GM12878 (cell line): Measurements from ENCODE around the gene REM2. TPM values are rescaled to one million over a fixed set of nuclear protein-coding genes. Genes with fewer than 3 reads are reported as not detected.

Source experiments
- ATAC-seq: fragments of 200-7000 bp; cut with Tn5 transposase; 3 replicates; pipeline ENCODE4 v1.9.1; 2020; ENCODE audit warnings: mild to moderate bottlenecking, moderate library complexity
- BruUV-seq: library from RNA; stranded (reverse); fragments of 400-500 nt; replicated peaks from 2 replicates; lab custom pipeline; 2021; lab: Mats Ljungman, UMichigan
- CTCF ChIA-PET: fragments of 300-600 bp; sonication (Branson Sonifier 250); formaldehyde crosslinking; extraction: SDS; loops from one replicate; lab custom pipeline; 2021; ENCODE audit warnings: inconsistent platforms; lab: Yijun Ruan, JAX
- POLR2A ChIA-PET: fragments of 350-600 bp; formaldehyde crosslinking; extraction: SDS; loops from one replicate; lab custom pipeline; 2021; ENCODE audit warnings: inconsistent platforms; lab: Charles Lee
- RAD21 ChIA-PET: fragments of 300-600 bp; sonication (Branson Sonifier 250); formaldehyde crosslinking; loops from one replicate; lab custom pipeline; 2023; ENCODE audit warnings: antibody characterized with exemption; ENCODE audit not compliant: unreplicated experiment; lab: Charles Lee
- SMC1A ChIA-PET: fragments of 300-600 bp; sonication (Branson Sonifier 250); formaldehyde crosslinking; loops from one replicate; lab custom pipeline; 2023; ENCODE audit not compliant: unreplicated experiment, uncharacterized antibody; lab: Charles Lee
- DNase-seq: peaks from one replicate; pipeline ENCODE4 v3.0.0-alpha.2; 2011; ENCODE audit warnings: low read depth, low spot score
- FAIRE-seq: peaks from 3 replicates; lab custom pipeline; 2011; peaks lifted over from hg19 to GRCh38; lab: Jason Lieb, UNC
- H2AFZ ChIP-seq: 2 replicates; pipeline ENCODE4 v1.6.0; 2011; ENCODE audit warnings: low read depth, low read length, control low read depth; ENCODE audit not compliant: control insufficient read depth
- H3K27ac ChIP-seq: 2 replicates; pipeline ENCODE4 v1.5.1; 2011; ENCODE audit warnings: control low read depth; ENCODE audit not compliant: control insufficient read depth, insufficient read depth
- H3K27me3 ChIP-seq, 2 experiments: replicated peaks in 1 of 2; 2 replicates each; pipeline versions ENCODE4 v1.6.0 to v1.6.1; 2011; ENCODE audit warnings: low read length in 1 of 2; ENCODE audit not compliant: control insufficient read depth in 2 of 2, insufficient read depth in 2 of 2
- H3K36me3 ChIP-seq, 2 experiments: 2 replicates each; pipeline ENCODE4 v1.5.1; 2011; ENCODE audit warnings: low read length in 1 of 2; ENCODE audit not compliant: control insufficient read depth in 2 of 2, insufficient read depth in 2 of 2
- H3K4me1 ChIP-seq: 2 replicates; pipeline ENCODE4 v1.6.1; 2011; ENCODE audit warnings: mild to moderate bottlenecking, low read length, moderate library complexity, mixed read lengths; ENCODE audit not compliant: control insufficient read depth, insufficient read depth
- H3K4me2 ChIP-seq: 2 replicates; pipeline ENCODE4 v1.6.0; 2011; ENCODE audit warnings: control low read depth; ENCODE audit not compliant: control insufficient read depth, insufficient read depth
- H3K4me3 ChIP-seq: fragments of 200-600 bp; sonication (generic); 2 replicates; pipeline ENCODE4 v1.5.1; 2016
- H3K79me2 ChIP-seq: 2 replicates; pipeline ENCODE4 v1.6.0; 2011; ENCODE audit warnings: low read length; ENCODE audit not compliant: control insufficient read depth, insufficient read depth
- H3K9ac ChIP-seq: 2 replicates; pipeline ENCODE4 v1.8.0; 2011; ENCODE audit warnings: low read length, control low read depth, mixed read lengths; ENCODE audit not compliant: control insufficient read depth, insufficient read depth
- H3K9me3 ChIP-seq: replicated peaks from 3 replicates; pipeline ENCODE4 v1.5.1; 2011; ENCODE audit warnings: mild to moderate bottlenecking, low read length; ENCODE audit not compliant: control insufficient read depth, insufficient read depth
- H4K20me1 ChIP-seq: 2 replicates; pipeline ENCODE4 v1.6.0; 2011; ENCODE audit not compliant: control insufficient read depth, insufficient read depth
- CHD4 ChIP-seq: fragments of 200-600 bp; sonication (generic); IDR thresholded peaks from 2 replicates; pipeline ENCODE4 v1.6.1; 2016; ENCODE audit warnings: mild to moderate bottlenecking
- HDAC6 ChIP-seq: fragments of 200-600 bp; sonication (generic); IDR thresholded peaks from one replicate; pipeline ENCODE4 v1.8.0; 2017; ENCODE audit warnings: antibody characterized with exemption; ENCODE audit not compliant: unreplicated experiment
- IRF4 ChIP-seq: IDR thresholded peaks from 2 replicates; pipeline ENCODE4 v1.6.1; 2011; ENCODE audit warnings: low read depth, low read length
- IRF5 ChIP-seq: fragments of 450-650 bp; IDR thresholded peaks from 2 replicates; pipeline ENCODE4 v1.6.1; 2017; ENCODE audit warnings: borderline replicate concordance
- MTA3 ChIP-seq: IDR thresholded peaks from 2 replicates; pipeline ENCODE4 v1.6.1; 2012; ENCODE audit warnings: low read length, inconsistent platforms, borderline replicate concordance
- MYB ChIP-seq: fragments of 150-350 bp; IDR thresholded peaks from 2 replicates; pipeline ENCODE4 v1.6.1; 2014; ENCODE audit warnings: mild to moderate bottlenecking, low read depth, low read length, borderline replicate concordance
- NFYB ChIP-seq: IDR thresholded peaks from 2 replicates; pipeline ENCODE4 v1.6.1; 2011; ENCODE audit warnings: low read depth, mild to moderate bottlenecking, low read length, improper control_type of control experiment, moderate library complexity; ENCODE audit not compliant: insufficient read depth
- POLR2A ChIP-seq: IDR thresholded peaks from 2 replicates; pipeline ENCODE4 v1.6.1; 2011; ENCODE audit warnings: low read depth, mild to moderate bottlenecking, low read length
- POLR2AphosphoS2 ChIP-seq: IDR thresholded peaks from 2 replicates; pipeline ENCODE4 v1.6.1; 2011; ENCODE audit warnings: low read depth, mild to moderate bottlenecking, low read length, improper control_type of control experiment, moderate library complexity
- RCOR1 ChIP-seq: conservative IDR thresholded peaks from 2 replicates; pipeline ENCODE4 v1.6.1; 2012; ENCODE audit warnings: low read depth, low read length, improper control_type of control experiment
- WGBS: methylation state at CpG from one replicate; pipeline ENCODE4 v1.1.6; 2016; ENCODE audit warnings: low lambda C conversion rate; ENCODE audit not compliant: insufficient replicate concordance, insufficient coverage; ENCODE audit errors: missing lambda C conversion rate; 5-methylcytosine and 5-hydroxymethylcytosine counted together
- in situ Hi-C: fragments of 300-500 bp; cut with MboI; formaldehyde crosslinking; loops from 9 replicates; pipeline ENCODE4 v1.14.3; 2018; ENCODE audit warnings: mixed read lengths
- intact Hi-C: fragments of 100-400 bp; cut with micrococcal nuclease; formaldehyde crosslinking; loops from one replicate; pipeline ENCODE4 v1.14.2; 2022; ENCODE audit not compliant: unreplicated experiment
- polyA plus RNA-seq, 11 experiments: library from polyadenylated mRNA; depleted of rRNA in 4 of 11; unstranded in 6 of 11; stranded (reverse) in 5 of 11; fragments of >200 nt; fragmentation: Nextera tagmentation in 4 of 11; fragmentation: Illumina TruSeq in 1 of 11; extraction: Ambion mirVana in 4 of 11; extraction: Trizol in 1 of 11; gene quantifications; 1 replicate in 1 of 11; 2 replicates in 10 of 11; pipeline versions ENCODE4 v1.2.1 to v1.2.3, GENCODE V29; 2011 to 2016; ENCODE audit warnings: inconsistent platforms in 2 of 11, missing spikeins in 2 of 11, low read depth in 1 of 11
- total RNA-seq, 4 experiments: library from RNA; depleted of rRNA in 3 of 4; stranded (reverse); fragments of >200 nt in 3 of 4; fragmentation: Illumina TruSeq in 1 of 4; extraction: Trizol in 1 of 4; gene quantifications; 2 replicates each; pipeline versions ENCODE4 v1.2.1 to v1.2.3, GENCODE V29; 2013 to 2021

REM2 gene
- total and polyA plus RNA-seq, 10 of the 15 experiments (the other 5 are each of a cell fraction or from before 2014, with no cell fraction given) = 0.27 to 1.5 (median 0.83) TPM

DNA sequence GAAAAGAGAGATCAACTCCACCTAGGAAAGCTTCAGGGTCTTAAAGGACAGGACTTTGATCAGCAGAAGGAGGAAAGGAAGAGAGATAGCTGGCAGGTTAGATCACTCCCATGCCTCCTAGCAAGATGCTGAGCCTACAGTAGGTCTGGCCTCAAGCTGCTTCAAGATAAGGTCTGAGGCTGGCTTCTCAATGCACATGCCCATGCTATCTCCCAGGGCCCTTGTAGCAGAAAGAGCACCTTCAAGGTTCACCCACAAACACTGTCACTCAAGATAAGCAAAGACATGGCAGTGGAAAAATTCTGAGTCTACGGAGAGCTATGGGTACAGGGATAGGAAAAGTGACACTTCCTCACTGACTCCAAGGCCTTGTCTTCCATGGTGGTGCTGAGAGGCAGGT, 14.3 kb downstream of the REM2 start:
- BruUV-seq = no TSS peak
- Histone ChIP-seq H3K27ac (no peak overlapping the region), H3K36me3 (peaks cover 11 to 13% of the 10 kb centered on the region in 2 experiments), H3K27me3 (no peaks in the 10 kb centered on the region), H2AFZ (no peak overlapping the region), H4K20me1 (no peaks in the 10 kb centered on the region; the same call in 1 of the 2 replicates), H3K9me3 (no peaks in the 10 kb centered on the region), H3K9ac (no peak overlapping the region), H3K4me3 (no peak overlapping the region), H3K4me2 (no peak overlapping the region), H3K79me2 (no peaks in the 10 kb centered on the region), H3K4me1 (no peaks in the 10 kb centered on the region)
- ChIA-PET CTCF (interaction anchor here (1.3 to 4.8 kb wide), 4 partner anchors 12 to 131 kb away, joined by 3 to 58 read pairs (median 11); partner anchors contain the start of genes LRP10 and OXA1L), POLR2A (interaction anchor here (0.6 kb wide), 2 partner anchors 184 to 326 kb away, joined by 4 read pairs; no protein-coding TSS in a partner anchor), RAD21 (interaction anchor here (0.9 to 3.4 kb wide), 3 partner anchors 18 to 74 kb away, joined by 3 to 11 read pairs (median 3); partner anchors contain the start of gene LRP10), SMC1A (interaction anchor here (1.5 to 2.6 kb wide), 3 partner anchors 9 to 18 kb away, joined by 4 to 9 read pairs (median 5); no protein-coding TSS in a partner anchor)
- in situ Hi-C loops = loop anchor here (5.0 kb wide), 1 partner anchor 325 kb away; no protein-coding TSS in a partner anchor
- FAIRE-seq = no peak
- 0 out of 2 replicates have a peak, but pooled peaks have one; percentile 27 for TF ChIP-seq POLR2A
- TF ChIP-seq RCOR1 = no peak
- no peak for TF ChIP-seq POLR2AphosphoS2
- TF ChIP-seq MYB = no peak
- no peak for TF ChIP-seq HDAC6
- no peak for TF ChIP-seq CHD4
- TF ChIP-seq NFYB = no peak
- TF ChIP-seq MTA3 = 0 out of 2 replicates have a peak, but pooled peaks have one; percentile 28
- TF ChIP-seq IRF4 = no peak
- TF ChIP-seq IRF5 = no peak
- no peak for DNase-seq
- intact Hi-C loops = no loop called here
- 100% methylated on average over 1 of the region's 1 CpG for WGBS
- ATAC-seq = no peak
